Heart left ventricle (tissue), 13 donors: ENCODE results near the gene THOC1.

Source experiments
- CTCF ChIP-seq, 12 donors: fragments of 200-600 bp; sonication (generic) in 4 of 12; IDR thresholded peaks; one replicate each; pipeline versions ENCODE4 v1.5.0 to v1.8.0; 2018 to 2022; ENCODE audit warnings: antibody characterized with exemption in 12 of 12, mild to moderate bottlenecking in 5 of 12
- POLR2A ChIP-seq, 2 donors: fragments of 450-650 bp; IDR thresholded peaks; one replicate each; pipeline ENCODE4 v1.6.1; 2017; ENCODE audit warnings: antibody characterized with exemption in 2 of 2, mild to moderate bottlenecking in 2 of 2, moderate library complexity in 2 of 2
- donor health status: ischemic (EF 13 %, LVEDD 7.1; RV severe dilation, severe dysfunction).
- donor health status: DM: no; HTN: yes; CAD: no.
- donor health status: DM: no; HTN: no; CAD: no.
- donor health status: ischemic (EF 25% LVEDD 6.9; RV normal size, moderate dysfunction).
- donor health status: ischemic (EF 25% LVEDD 5.7; RV mildly dilated, moderate dysfunction).
- donor health status: ischemic (EF 35%, LVEDD 5.7; RV mildly dilated, moderate dysfunction).
- donor health status: nonischemic (EF 11% LVEDD 7.7; RV severe dilation, severe dysfunction).
- donor health status: DM: yes; HTN: yes; CAD: no.
- donor health status: PGD.
- donor health status: ischemic (EF 29% LVEDD 5.4; RV normal size, mild dysfunction).
- donor health status: nonischemic (EF 23%, LVEDD 6.1; RV moderate dilation, normal function).

DNA sequence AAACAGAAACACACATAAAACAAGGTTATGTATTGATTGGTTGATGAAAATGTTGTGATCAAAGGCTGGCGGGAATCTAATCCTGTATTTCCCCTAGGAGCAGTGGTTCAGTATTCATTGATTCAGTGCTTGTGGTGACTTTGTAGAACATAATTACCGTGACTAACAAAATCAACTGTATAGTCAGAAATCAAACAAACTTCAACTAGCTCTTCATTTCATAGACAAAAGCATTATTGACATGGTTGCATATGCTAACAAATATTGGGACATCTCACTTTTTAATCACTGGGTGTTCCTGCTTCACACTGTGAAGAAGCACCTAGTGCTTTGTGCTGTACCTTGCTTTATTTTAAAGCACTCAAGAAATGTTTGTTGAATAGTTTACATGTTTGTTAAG is 68.1 kb downstream of the THOC1 start:
- no peak for TF ChIP-seq POLR2A (IDR thresholded peaks at IDR 0.05)
- no peak for TF ChIP-seq CTCF (IDR thresholded peaks at IDR 0.05)
